DOHH2 (cell line): ENCODE data around the gene CTIF.

Source experiments
- H3F3A ChIP-seq: fragments of 200-600 bp; sonication (generic), shearing (Covaris generic); 2 replicates; pipeline ENCODE4 v1.6.0; 2016; ENCODE audit warnings: antibody characterized with exemption, mild to moderate bottlenecking; ENCODE audit not compliant: control insufficient read depth, insufficient read depth
- H3K27ac ChIP-seq: fragments of 200-600 bp; sonication (generic); 2 replicates; pipeline ENCODE4 v1.5.1; 2014; ENCODE audit warnings: low read depth, mild to moderate bottlenecking, low read length, moderate library complexity
- H3K27me3 ChIP-seq: fragments of 200-600 bp; sonication (generic); 2 replicates; pipeline ENCODE4 v1.6.1; 2014; ENCODE audit warnings: mild to moderate bottlenecking, low read length, mixed read lengths; ENCODE audit not compliant: control insufficient read depth
- H3K36me3 ChIP-seq: fragments of 200-600 bp; sonication (generic); 2 replicates; pipeline ENCODE4 v1.6.1; 2014; ENCODE audit warnings: mild to moderate bottlenecking, low read length, moderate library complexity, mixed read lengths; ENCODE audit not compliant: control insufficient read depth
- H3K4me1 ChIP-seq: fragments of 200-600 bp; sonication (generic); 2 replicates; pipeline ENCODE4 v1.6.1; 2014; ENCODE audit warnings: mild to moderate bottlenecking, low read length, mixed read lengths; ENCODE audit not compliant: control insufficient read depth
- H3K4me2 ChIP-seq: fragments of 200-600 bp; sonication (generic); 2 replicates; pipeline ENCODE4 v1.6.0; 2014; ENCODE audit warnings: mild to moderate bottlenecking, low read length, moderate library complexity
- H3K4me3 ChIP-seq: fragments of 200-600 bp; sonication (generic); 2 replicates; pipeline ENCODE4 v1.5.1; 2014; ENCODE audit warnings: mild to moderate bottlenecking, low read length, mixed read lengths
- H3K79me2 ChIP-seq: fragments of 200-600 bp; sonication (generic); 2 replicates; pipeline ENCODE4 v1.6.1; 2014; ENCODE audit warnings: mild to moderate bottlenecking, low read length, mixed read lengths; ENCODE audit not compliant: control insufficient read depth
- H3K9me2 ChIP-seq: fragments of 200-600 bp; sonication (generic); replicated peaks from 2 replicates; pipeline ENCODE4 v1.6.1; 2014; ENCODE audit warnings: mild to moderate bottlenecking, low read length, mixed read lengths; ENCODE audit not compliant: control insufficient read depth
- H3K9me3 ChIP-seq: fragments of 200-600 bp; sonication (generic); 2 replicates; pipeline ENCODE4 v1.6.1; 2014; ENCODE audit warnings: antibody characterized with exemption, low read length, mixed read lengths; ENCODE audit not compliant: control insufficient read depth, insufficient read depth
- H4K20me1 ChIP-seq: fragments of 200-600 bp; sonication (generic); 2 replicates; pipeline ENCODE4 v1.6.0; 2014; ENCODE audit warnings: low read depth, mild to moderate bottlenecking, antibody characterized with exemption, low read length, moderate library complexity; ENCODE audit not compliant: control insufficient read depth, insufficient read depth
- EZH2phosphoT487 ChIP-seq: fragments of 200-600 bp; sonication (generic); IDR thresholded peaks from 2 replicates; pipeline ENCODE4 v1.6.1; 2017; ENCODE audit warnings: borderline replicate concordance, mild to moderate bottlenecking, antibody characterized with exemption, low read length, moderate library complexity, mixed read lengths
- TF ChIP-seq, protein P1 (sequence below): fragments of 200-600 bp; sonication (generic); IDR thresholded peaks from one replicate; pipeline ENCODE4 v1.5.1; 2014; ENCODE audit warnings: antibody characterized with exemption, mild to moderate bottlenecking, low read depth, low read length; ENCODE audit not compliant: poor library complexity, severe bottlenecking

CTIF gene

DNA sequence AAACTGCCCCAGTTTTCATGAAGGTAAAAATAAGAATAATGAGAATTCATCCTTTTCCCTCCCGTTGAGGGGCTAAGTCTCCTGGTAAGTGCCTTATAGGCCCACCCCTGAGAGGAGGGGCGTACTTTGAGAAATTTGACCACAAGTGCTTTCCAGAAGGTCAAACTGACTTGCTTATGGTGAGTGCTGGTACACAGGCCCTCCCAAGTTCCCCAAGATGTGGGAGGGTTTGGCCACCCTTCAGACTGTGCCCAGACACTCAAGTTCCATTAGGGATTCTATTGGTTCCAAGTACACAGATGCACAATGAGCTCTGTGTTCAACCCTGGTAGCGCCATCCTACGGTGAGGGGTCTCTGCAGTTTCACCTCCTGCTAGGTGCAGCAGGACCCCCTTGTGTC is 205.1 kb downstream of the CTIF start:
- Histone ChIP-seq H3K4me2 (no peak overlapping the region), H4K20me1 (no peaks in the 10 kb centered on the region; the same call in 1 of the 2 replicates), H3K9me3 (no peaks in the 10 kb centered on the region), H3K79me2 (no peaks in the 10 kb centered on the region), H3K27ac (no peak overlapping the region), H3K36me3 (no peaks in the 10 kb centered on the region), H3K4me3 (no peak overlapping the region), H3K27me3 (no peaks in the 10 kb centered on the region), H3K9me2 (no peaks in the 10 kb centered on the region), H3K4me1 (no peaks in the 10 kb centered on the region), H3F3A (no peaks in the 10 kb centered on the region)
- TF ChIP-seq, protein P1, sequence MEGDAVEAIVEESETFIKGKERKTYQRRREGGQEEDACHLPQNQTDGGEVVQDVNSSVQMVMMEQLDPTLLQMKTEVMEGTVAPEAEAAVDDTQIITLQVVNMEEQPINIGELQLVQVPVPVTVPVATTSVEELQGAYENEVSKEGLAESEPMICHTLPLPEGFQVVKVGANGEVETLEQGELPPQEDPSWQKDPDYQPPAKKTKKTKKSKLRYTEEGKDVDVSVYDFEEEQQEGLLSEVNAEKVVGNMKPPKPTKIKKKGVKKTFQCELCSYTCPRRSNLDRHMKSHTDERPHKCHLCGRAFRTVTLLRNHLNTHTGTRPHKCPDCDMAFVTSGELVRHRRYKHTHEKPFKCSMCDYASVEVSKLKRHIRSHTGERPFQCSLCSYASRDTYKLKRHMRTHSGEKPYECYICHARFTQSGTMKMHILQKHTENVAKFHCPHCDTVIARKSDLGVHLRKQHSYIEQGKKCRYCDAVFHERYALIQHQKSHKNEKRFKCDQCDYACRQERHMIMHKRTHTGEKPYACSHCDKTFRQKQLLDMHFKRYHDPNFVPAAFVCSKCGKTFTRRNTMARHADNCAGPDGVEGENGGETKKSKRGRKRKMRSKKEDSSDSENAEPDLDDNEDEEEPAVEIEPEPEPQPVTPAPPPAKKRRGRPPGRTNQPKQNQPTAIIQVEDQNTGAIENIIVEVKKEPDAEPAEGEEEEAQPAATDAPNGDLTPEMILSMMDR, result no peak
- no peak for TF ChIP-seq EZH2phosphoT487

DNA sequence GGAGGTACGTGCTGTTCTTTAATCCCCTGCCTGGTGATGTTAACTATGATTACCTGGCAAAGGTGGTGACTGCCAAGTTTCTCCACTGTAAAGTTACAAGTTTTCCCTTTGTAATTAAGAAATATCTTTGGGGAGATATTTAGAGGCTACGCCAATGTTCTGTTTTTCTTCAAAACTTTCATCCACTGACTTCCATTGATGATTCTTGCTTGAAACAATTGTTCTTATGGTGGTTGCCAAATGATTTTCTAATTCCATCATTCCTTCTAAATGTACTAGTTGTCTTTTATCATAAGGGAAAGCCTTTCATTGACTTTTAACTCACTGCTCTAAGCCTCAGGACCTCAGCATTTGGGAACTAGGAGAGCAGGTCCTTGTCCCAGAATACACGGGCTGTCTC is 206.5 kb downstream of the CTIF start:
- Histone ChIP-seq H3K4me3 (no peak overlapping the region), H3K27me3 (no peaks in the 10 kb centered on the region), H3K4me2 (no peak overlapping the region), H3K9me3 (no peaks in the 10 kb centered on the region), H3K4me1 (no peaks in the 10 kb centered on the region), H3K36me3 (no peaks in the 10 kb centered on the region), H3K79me2 (no peaks in the 10 kb centered on the region), H3K9me2 (no peaks in the 10 kb centered on the region), H3K27ac (no peak overlapping the region), H4K20me1 (no peaks in the 10 kb centered on the region; the same call in 1 of the 2 replicates), H3F3A (no peaks in the 10 kb centered on the region)
- TF ChIP-seq, protein P1, result no peak
- TF ChIP-seq EZH2phosphoT487, result no peak

DNA sequence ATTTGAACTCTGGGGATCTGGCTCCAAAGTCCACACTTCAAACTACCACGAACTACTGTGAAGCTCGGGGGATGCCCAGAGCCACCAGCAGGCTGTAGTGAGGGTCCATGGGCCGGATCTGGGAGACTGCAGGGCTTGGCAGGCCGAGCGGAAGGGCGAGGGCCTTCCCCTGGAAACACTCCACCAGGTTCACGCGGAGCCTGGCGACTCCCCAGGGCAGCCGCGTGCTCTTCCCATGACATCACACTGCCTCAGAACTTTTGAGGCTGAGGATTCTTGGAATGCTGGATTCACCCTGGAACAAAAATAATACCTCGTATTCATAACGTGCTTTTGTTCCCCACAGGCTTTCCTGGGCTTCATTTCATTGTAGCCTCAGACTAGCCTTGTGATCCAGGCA is 210.9 kb downstream of the CTIF start:
- H3K9me3 ChIP-seq, result no peaks in the 10 kb centered on the region
- no peaks in the 10 kb centered on the region for H3K9me2 ChIP-seq
- no peak for TF ChIP-seq EZH2phosphoT487
- TF ChIP-seq, protein P1, result no peak
- no peak overlapping the region for H3K27ac ChIP-seq
- no peaks in the 10 kb centered on the region for H3F3A ChIP-seq
- no peak overlapping the region for H3K4me3 ChIP-seq
- H3K36me3 ChIP-seq, result no peaks in the 10 kb centered on the region
- no peaks in the 10 kb centered on the region for H3K79me2 ChIP-seq
- H3K4me2 ChIP-seq, result no peak overlapping the region
- no peaks in the 10 kb centered on the region for H3K27me3 ChIP-seq
- no peaks in the 10 kb centered on the region; the same call in 1 of the 2 replicates for H4K20me1 ChIP-seq
- no peaks in the 10 kb centered on the region for H3K4me1 ChIP-seq
